ENCODE data around the gene ADAM19.
"Not testable (repeated sequence)": the region's sequence is repeated elsewhere in the genome, so short reads cannot be mapped to it uniquely, and the experiment has no call there.

The ADAM19 gene

DNA sequence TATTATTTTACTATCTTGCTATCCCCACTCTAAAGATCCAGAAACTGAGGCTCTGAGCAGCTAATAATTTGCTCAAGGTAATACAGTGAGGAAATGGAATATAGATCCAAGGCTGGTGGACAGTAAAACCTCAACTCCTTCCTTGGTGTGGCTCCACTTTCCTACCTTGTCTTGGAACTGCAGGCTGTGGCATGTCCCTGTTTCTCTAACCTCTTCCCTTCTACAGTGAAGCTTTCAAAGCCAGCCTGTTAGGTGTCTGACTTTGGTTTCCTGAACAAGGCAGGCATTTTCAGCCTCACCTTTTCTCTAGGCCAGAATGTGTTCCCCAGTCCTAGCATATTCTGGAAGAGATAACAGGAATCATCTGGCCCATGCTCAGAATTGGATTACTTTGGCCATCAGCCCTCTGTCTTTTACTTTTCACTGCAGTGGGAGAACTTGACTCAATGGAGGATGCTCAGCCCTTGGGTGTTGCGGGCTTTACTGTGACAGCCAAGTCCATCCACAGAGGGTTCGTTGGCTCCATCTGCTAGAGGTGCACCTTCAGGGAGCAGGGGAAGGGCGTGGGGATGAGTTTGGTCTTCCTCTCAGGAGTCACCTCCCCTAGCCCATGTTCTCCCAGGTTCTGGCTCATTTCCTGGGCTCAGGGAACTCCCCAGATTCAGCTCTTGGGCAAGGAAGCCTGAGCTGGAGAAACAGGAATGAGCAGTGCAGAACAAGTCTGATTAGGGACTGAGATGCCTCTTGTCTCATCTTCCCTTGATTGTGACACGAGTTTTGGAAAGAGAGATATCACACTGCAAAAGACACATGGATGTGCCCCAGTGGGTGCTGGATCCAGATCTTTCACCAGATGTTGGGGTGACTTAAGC is 114.4 kb downstream of the ADAM19 start:
- DNase-seq (ENCODE audit: low read depth) = no peak

DNA sequence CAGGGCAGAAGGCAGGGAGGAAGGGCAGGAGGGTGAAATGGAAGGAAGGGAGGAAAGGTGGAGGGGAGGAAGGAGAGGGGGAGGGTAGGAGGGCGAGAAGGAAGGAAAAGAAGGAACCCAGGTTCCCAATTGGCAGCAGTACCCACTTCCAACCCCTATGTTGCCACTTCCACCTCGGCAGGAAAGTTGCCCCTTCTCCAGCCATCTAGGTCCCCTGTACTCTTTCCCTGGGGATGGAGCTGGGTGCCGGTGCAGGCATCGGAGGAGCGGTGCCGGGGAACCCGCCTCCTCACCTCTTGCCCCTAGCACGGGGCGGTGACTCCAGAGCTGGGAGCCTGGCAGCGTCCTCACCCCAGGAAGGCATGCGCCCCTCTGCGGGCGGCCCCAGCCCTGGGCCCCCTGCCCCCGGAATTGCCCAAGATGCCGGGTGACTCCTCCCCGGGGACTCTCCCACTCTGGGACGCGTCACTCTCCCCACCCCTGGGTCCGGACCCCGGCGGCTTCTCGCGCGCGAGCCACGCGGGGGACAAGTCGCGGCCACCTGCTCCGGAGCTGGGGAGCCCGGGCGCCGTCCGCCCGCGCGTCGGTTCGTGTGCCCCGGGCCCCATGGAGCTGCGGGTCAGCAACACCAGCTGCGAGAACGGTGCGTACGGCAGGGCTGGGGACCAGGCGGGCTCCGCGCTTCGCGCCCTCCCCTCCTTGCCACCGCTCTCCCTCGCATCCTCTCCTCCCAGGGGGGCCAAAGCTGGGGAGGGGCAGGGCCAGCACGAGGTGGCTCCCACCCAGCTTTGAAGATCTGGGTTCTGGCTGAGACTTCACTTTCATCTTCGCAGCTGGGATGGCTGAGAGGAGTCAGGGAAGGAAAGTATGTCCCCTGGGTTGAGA is 115.6 kb downstream of the ADAM19 start, which contains the start of gene NIPAL4:
TSS of gene NIPAL4 (plus strand) at position 499 of the 885 bp plus-strand sequence. CDS start at position 607, 108 bp downstream.
- peak; percentile 9 for DNase-seq (ENCODE audit: low read depth)

DNA sequence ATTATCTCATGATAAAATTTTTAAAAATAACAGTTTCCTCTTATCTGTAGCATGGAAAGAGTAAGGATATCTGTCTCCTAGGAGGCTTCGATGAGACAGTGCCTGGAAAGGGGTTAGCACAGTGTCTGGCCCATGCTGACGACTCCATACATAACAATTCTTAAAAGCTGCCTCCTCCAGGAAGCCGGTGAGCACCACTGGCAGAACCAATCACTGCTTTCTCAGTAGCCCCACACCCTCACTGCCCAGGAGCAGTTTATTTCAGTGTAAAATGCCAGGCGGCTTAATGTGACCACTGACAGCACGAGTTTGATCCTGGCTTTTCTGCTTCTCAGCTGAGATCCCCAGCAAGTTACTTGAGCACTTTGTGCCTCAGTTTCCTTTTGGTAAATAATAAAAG is 116.7 kb downstream of the ADAM19 start:
- DNase-seq (ENCODE audit: low read depth) = no peak

DNA sequence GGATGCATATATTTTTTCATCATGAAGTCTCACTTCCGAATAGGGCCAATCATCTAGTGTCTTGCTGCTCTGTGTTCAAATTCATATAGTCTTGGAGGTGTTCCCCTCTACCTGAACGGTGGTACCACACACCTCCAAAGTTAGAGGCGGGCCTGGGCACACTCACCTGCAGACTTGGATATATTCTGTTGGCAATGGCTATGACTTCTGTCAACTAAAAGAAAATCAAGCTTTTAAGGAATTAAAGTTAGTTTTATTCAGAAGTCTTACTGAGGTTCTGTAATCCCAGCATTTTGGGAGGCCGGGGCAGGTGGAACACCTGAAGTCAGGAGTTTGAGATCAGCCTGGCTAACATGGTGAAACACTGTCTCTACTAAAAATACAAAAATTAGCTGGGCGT is 118.2 kb downstream of the ADAM19 start:
- DNase-seq (ENCODE audit: low read depth) = no peak

GRCh38 chr5:157456301-157456700 is 119.3 kb downstream of the ADAM19 start:
- DNase-seq (ENCODE audit: low read depth) = no peak

- DNase-seq (ENCODE audit: low read depth) = no peak
Observed at GRCh38 chr5:157455057-157455456, 120.5 kb downstream of the ADAM19 start.

GRCh38 chr5:157454273-157454672 is 121.3 kb downstream of the ADAM19 start:
- DNase-seq (ENCODE audit: low read depth) = no peak

GRCh38 chr5:157451806-157452205 is 123.8 kb downstream of the ADAM19 start:
- DNase-seq (ENCODE audit: low read depth) = no peak

DNA sequence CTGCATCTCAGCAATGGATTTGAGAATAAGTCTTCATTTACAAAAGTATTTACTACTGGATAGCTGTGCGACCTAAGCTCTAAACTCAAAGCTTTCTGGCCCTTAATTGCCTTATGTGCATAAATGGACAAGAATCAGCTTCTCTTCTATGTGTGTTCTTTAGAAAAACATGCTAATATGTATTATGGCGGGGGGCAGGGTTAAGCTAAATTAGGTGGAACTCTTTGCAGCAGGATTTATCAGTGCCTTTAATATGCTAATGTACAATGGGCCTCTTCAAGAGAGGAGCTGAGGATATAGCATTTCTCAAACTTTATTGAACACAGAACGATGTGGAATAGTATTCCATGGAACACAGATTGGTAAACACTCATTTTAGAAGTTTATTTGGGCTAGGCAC is 125.6 kb downstream of the ADAM19 start:
- no peak for DNase-seq (ENCODE audit: low read depth)

GRCh38 chr5:157449011-157449723 is 126.4 kb downstream of the ADAM19 start:
- no peak for DNase-seq (ENCODE audit: low read depth)

GRCh38 chr5:157447201-157447637 is 128.4 kb downstream of the ADAM19 start:
- no peak for DNase-seq (ENCODE audit: low read depth)

DNA sequence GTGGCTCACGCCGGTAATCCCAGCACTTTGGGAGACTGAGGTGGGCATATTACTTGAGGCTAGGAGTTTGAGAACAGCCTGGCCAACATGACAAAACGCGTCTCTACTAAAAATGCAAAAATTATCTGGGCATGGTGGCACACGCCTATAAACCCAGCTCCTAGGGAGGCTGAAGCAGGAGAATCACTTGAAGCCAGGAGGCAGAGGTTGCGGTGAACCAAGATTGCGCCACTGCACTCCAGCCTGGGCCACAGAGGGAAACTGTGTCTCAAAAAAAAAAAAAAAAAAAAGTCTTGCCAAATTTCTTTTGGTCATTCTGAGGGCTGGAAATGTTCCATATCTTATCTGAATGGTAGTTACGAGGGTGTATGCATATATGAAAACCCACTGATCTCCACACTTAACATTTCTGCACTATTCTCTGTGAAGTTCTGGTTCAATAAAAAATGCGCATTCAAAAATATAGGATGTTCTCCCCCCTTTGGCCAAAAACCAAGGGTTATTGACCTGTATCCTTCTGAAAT is 129.1 kb downstream of the ADAM19 start:
- no peak for DNase-seq (ENCODE audit: low read depth)

- no peak for DNase-seq (ENCODE audit: low read depth)
Observed at GRCh38 chr5:157445745-157446411, 129.7 kb downstream of the ADAM19 start.

- no peak for DNase-seq (ENCODE audit: low read depth)
Observed at GRCh38 chr5:157444224-157444623, 131.4 kb downstream of the ADAM19 start.

- no peak for DNase-seq (ENCODE audit: low read depth)
Observed at GRCh38 chr5:157443041-157443549, 132.5 kb downstream of the ADAM19 start.

DNA sequence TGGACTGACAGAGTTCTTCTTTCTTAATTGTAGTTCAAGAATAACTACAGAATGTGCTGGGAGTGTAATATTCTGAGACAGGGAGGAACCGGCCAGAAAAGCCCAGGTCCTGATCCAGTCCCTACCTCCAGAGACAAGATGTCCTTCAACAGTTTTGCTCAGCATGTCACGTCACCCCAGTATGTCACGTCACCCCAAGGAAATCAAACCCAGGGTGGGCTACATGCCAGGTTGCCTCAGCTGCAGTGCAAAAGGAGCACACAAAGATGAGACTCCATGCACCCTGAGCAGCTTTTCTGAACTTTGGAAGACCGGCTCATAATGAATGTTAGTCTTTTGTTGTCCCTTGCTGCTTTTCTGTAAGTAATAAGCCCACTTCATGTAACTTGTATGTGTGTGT is 141.5 kb downstream of the ADAM19 start:
- DNase-seq (ENCODE audit: low read depth) = no peak

DNA sequence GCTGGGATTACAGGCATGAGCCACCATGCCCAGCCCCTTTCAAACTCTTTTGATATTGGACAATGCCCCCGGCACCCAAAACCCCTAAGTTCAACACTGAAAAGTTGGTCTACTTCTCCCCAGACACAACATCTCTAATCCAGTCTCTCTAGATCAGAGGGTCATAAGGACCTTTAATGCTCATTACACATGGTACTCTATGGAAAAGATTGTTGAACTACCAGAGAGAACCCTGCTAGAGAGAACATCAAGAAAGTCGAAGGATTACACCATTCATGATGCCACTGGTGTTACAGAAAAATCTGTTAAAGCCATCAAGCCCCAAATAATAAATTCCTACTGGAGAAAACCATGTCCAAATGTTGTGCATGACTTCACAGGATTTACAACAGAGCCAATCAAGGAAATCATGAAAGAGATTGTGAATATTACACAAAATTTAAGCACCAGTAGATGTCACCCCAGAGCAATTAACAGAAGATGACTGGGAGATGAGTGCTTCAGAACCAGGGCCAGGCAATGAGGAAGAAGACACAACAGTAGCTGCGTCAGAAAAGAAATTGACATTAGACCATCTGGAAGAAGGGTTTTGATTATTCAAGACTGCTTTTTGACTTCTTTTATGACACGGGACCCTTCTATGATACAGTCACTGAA is 143.9 kb downstream of the ADAM19 start:
- DNase-seq (ENCODE audit: low read depth) = peak; percentile 3

- DNase-seq (ENCODE audit: low read depth) = not testable (repeated sequence)
Observed at GRCh38 chr5:157429920-157430319, 145.7 kb downstream of the ADAM19 start.
